ENCODE measurements around the gene WDR54.
A peak's percentile ranks its signal among the peaks of the same experiment; 100 is the strongest.

WDR54 gene

DNA sequence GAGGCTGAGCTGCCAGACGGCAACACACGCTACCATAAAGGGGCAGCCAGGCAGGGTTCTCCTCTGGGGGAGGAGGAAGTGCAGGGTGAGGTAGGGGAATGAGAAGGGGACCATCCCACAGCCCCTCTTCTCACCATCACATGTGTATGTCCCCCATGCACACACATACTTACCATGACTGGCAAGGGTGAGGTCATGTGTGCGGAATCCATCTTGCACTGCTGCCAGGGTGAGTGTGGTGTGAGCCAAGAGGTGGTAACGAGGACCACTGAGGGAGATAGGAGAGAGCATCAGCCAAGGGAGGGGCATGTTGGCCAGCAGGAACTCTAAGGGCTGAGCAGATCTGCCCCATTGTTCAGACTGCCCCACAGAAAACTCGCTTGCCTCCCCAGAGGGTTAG is 7.1 kb downstream of the WDR54 start:
- Histone ChIP-seq H3K4me1 (ENCODE audit: insufficient read depth, low read length) (peaks cover 3% of the 10 kb centered on the region; the same call in 1 of the 2 replicates), H2AFZ (ENCODE audit: low read depth, low read length) (no peak overlapping the region), H3K4me2 (ENCODE audit: insufficient read depth, low read length) (no peak overlapping the region), H3K4me3 (ENCODE audit: low read depth in 1 of 2, low read length in 2 of 2) (no peak overlapping the region), H3K9ac (ENCODE audit: low read depth, low read length) (no peak overlapping the region), H3K27ac (ENCODE audit: low read length) (no peak overlapping the region), H3K36me3 (ENCODE audit: insufficient read depth, low read length) (peaks cover 57% of the 10 kb centered on the region), H4K20me1 (ENCODE audit: insufficient read depth, low read length) (no peaks in the 10 kb centered on the region), H3K79me2 (ENCODE audit: insufficient read depth, low read length) (no peaks in the 10 kb centered on the region), H3K27me3 (ENCODE audit: insufficient read depth, low read length, poor library complexity) (no peaks in the 10 kb centered on the region), H3K9me3 (ENCODE audit: insufficient read depth, low read length, severe bottlenecking) (no peaks in the 10 kb centered on the region)
- DNase-seq (no peak), ATAC-seq (ENCODE audit: insufficient read depth, low read depth) (0 out of 3 replicates have a peak, but pooled peaks have one; percentile 17)
- no peak for TF ChIP-seq EZH2 (IDR thresholded peaks at IDR 0.05; ENCODE audit: borderline replicate concordance, low read depth, low read length, severe bottlenecking)
- TF ChIP-seq, protein P1, sequence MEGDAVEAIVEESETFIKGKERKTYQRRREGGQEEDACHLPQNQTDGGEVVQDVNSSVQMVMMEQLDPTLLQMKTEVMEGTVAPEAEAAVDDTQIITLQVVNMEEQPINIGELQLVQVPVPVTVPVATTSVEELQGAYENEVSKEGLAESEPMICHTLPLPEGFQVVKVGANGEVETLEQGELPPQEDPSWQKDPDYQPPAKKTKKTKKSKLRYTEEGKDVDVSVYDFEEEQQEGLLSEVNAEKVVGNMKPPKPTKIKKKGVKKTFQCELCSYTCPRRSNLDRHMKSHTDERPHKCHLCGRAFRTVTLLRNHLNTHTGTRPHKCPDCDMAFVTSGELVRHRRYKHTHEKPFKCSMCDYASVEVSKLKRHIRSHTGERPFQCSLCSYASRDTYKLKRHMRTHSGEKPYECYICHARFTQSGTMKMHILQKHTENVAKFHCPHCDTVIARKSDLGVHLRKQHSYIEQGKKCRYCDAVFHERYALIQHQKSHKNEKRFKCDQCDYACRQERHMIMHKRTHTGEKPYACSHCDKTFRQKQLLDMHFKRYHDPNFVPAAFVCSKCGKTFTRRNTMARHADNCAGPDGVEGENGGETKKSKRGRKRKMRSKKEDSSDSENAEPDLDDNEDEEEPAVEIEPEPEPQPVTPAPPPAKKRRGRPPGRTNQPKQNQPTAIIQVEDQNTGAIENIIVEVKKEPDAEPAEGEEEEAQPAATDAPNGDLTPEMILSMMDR (IDR thresholded peaks at IDR 0.05; ENCODE audit: borderline replicate concordance, extremely low read depth, low read length, poor library complexity, severe bottlenecking): no peak

DNA sequence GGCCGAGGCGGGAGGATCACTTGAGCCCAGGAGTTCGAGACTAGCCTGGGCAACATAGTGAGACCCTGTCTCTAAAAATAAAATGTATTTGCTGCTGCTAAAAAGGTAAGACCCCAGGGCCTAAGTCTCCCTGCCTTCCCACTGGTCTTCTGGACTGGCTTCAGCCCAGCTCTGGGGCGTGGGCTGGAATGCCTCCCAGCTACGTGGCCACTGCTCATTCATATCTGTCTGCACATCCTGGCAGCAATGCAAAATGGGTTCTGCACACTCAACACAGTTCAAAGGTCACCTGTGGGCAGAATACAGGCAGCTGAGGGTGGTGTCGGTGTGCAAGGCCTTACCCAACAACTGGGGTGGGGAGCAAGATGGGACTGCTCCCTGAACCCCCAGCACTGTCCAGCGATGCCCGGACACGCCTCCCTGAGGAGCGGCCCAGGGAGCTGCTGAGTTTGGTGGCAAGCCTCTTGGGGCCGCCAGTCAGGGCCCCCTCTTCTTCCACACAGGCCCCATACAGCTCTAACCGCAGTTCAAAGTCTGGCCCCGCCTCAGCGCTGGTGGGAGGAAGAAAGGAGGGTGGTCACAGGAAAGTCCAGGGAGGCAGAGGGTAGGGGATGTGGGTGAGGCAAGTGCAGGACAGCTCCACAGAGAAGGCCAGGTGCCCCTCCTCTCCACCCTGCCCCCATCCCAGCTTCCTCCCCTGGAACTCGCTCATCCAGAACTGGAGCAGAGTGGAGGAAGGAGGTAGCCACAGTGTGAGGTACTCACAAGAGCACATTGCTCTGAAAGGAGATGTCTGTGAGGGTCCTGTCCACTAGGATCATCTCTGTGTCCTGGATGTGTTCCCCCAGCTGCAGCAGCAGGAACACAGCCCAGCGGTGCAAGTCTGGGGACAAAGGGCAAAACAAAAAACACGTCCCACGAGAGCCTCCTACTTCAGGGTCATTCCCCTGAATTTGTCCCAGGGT is 8.2 kb downstream of the WDR54 start:
- no peaks in the 10 kb centered on the region for H3K27me3 ChIP-seq (ENCODE audit: insufficient read depth, low read length, poor library complexity)
- no peaks in the 10 kb centered on the region for H3K4me1 ChIP-seq (ENCODE audit: insufficient read depth, low read length)
- no peak overlapping the region for H3K9ac ChIP-seq (ENCODE audit: low read depth, low read length)
- no peak for ATAC-seq (ENCODE audit: insufficient read depth, low read depth)
- H3K4me3 ChIP-seq (ENCODE audit: low read depth in 1 of 2, low read length in 2 of 2): no peak overlapping the region
- no peak overlapping the region for H2AFZ ChIP-seq (ENCODE audit: low read depth, low read length)
- no peak for DNase-seq
- H3K9me3 ChIP-seq (ENCODE audit: insufficient read depth, low read length, severe bottlenecking): no peaks in the 10 kb centered on the region
- H3K27ac ChIP-seq (ENCODE audit: low read length): no peak overlapping the region
- no peak overlapping the region for H3K4me2 ChIP-seq (ENCODE audit: insufficient read depth, low read length)
- no peaks in the 10 kb centered on the region for H4K20me1 ChIP-seq (ENCODE audit: insufficient read depth, low read length)
- no peak for TF ChIP-seq EZH2 (IDR thresholded peaks at IDR 0.05; ENCODE audit: borderline replicate concordance, low read depth, low read length, severe bottlenecking)
- TF ChIP-seq, protein P1 (IDR thresholded peaks at IDR 0.05; ENCODE audit: borderline replicate concordance, extremely low read depth, low read length, poor library complexity, severe bottlenecking): no peak
- no peaks in the 10 kb centered on the region for H3K79me2 ChIP-seq (ENCODE audit: insufficient read depth, low read length)
- peaks cover 47% of the 10 kb centered on the region for H3K36me3 ChIP-seq (ENCODE audit: insufficient read depth, low read length)

DNA sequence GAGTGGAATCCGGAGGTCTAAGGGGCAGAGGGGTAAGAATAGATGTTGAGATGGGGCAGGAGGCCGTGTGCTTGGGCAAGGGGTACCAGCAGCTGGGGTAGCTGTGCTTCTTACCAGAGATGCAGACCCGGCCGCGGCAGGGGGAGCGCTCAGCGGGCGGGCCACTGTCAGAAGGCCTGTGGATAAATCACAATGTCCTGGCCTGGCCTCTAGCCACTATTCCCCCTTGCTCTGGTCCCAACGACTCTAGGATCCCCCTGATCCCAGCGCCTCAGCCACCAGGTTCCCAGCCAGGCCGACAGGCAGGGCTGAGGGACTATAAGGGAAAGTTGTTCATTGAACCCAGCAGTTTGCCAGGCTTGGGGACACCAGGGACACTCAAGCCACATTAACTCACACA is 9.0 kb downstream of the WDR54 start:
- ATAC-seq (ENCODE audit: insufficient read depth, low read depth): no peak
- no peaks in the 10 kb centered on the region for H3K79me2 ChIP-seq (ENCODE audit: insufficient read depth, low read length)
- DNase-seq: no peak
- no peaks in the 10 kb centered on the region for H3K9me3 ChIP-seq (ENCODE audit: insufficient read depth, low read length, severe bottlenecking)
- no peak overlapping the region for H3K4me2 ChIP-seq (ENCODE audit: insufficient read depth, low read length)
- TF ChIP-seq EZH2 (IDR thresholded peaks at IDR 0.05; ENCODE audit: borderline replicate concordance, low read depth, low read length, severe bottlenecking): no peak
- TF ChIP-seq, protein P1 (IDR thresholded peaks at IDR 0.05; ENCODE audit: borderline replicate concordance, extremely low read depth, low read length, poor library complexity, severe bottlenecking): no peak
- no peak overlapping the region for H3K4me3 ChIP-seq (ENCODE audit: low read depth in 1 of 2, low read length in 2 of 2)
- no peak overlapping the region for H3K27ac ChIP-seq (ENCODE audit: low read length)
- H2AFZ ChIP-seq (ENCODE audit: low read depth, low read length): no peak overlapping the region
- no peak overlapping the region for H3K9ac ChIP-seq (ENCODE audit: low read depth, low read length)
- no peaks in the 10 kb centered on the region for H3K27me3 ChIP-seq (ENCODE audit: insufficient read depth, low read length, poor library complexity)
- H4K20me1 ChIP-seq (ENCODE audit: insufficient read depth, low read length): no peaks in the 10 kb centered on the region
- H3K4me1 ChIP-seq (ENCODE audit: insufficient read depth, low read length): no peaks in the 10 kb centered on the region
- peaks cover 39% of the 10 kb centered on the region for H3K36me3 ChIP-seq (ENCODE audit: insufficient read depth, low read length)

Data from DND-41 (cell line).